ENCODE results near the gene DOK5.

The DOK5 gene

DNA sequence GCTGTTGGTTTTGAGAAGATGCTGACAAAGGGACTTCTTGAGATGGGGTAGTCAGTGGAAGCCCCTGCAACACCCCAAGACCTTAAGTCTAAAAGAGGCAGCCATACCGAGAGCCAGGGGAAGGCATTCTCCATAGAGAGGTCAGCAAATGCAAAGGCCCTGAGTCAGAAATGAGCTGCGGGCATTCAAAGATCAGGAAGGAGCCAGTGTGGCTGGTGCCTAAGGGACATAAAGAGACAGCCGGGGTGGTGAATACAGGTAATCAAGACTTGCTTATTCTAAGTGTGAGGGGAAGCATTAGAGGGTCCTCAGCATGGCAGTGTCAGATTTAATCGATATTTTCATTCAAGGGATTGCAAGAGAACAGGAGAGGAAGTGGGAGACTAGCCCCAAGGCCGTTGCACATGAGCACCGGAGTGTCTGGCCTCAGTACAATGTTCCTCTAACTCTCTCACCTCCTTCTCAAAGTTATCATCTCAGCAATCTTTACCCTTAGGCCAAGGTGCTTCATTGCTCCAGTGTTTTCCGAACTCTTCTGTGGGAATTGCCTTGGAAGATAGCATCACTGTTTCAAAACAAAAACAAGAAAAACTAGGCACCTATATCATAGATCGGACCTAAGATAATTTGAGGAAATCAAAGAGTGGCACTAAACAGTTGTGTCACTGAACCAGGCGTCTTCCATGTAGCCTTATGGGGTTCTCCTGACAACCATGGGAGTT, 173.2 kb downstream of the DOK5 start:
- DNase-seq (ENCODE audit: low spot score) = no peak

DNA sequence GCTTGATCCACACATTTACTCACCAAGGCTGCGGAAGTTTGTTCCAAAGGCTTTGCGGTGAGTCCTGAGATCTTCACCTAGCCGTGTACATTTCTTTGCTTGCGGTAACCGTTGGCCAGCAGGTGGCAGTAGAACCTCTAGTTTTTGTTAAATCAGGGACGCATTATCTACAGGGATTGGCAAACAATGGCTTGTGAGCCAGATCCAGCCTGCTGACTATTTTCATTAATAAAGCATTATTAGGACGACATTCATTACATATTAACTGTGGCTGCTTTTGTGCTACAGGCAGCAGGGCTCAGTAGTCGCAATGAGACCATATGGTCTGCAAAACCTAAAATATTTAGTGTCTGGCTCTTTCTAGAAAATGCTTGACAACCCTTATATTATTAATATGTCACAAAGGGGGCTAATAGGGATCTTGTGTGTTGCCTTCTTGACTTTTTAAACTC, 174.1 kb downstream of the DOK5 start:
- peak; percentile 65 for DNase-seq (ENCODE audit: low spot score)

DNA sequence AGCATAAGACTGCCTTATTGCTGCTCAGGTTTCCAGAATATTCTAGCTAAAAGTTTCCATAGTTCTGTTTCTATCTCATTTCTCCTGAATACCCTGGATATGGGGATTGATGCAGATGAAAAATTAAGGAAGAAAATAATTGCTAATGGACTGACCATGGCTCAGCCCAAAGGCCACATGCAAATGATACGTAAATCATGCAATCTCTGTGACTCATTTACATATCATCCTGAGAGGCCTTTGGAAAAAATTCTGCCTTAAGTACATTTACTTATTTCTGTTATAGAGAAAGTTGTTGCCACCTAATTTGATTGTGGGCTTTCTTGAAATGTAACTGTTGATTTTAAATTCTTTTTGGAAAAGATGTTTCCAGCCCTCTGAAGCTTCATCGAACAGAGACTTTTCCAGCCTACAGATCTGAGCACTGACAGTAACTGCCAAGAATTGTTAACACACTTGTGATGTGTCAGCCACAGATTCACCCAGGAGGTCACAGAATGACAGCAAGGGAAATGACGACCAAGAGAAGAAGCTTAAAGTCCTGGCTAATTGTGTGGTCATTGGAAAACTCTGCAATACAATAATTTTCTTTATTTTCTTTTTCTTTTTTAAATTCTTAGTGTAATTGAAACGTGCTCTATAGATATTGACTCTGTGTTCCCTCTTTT, 174.8 kb downstream of the DOK5 start:
- DNase-seq (ENCODE audit: low spot score) = no peak

DNA sequence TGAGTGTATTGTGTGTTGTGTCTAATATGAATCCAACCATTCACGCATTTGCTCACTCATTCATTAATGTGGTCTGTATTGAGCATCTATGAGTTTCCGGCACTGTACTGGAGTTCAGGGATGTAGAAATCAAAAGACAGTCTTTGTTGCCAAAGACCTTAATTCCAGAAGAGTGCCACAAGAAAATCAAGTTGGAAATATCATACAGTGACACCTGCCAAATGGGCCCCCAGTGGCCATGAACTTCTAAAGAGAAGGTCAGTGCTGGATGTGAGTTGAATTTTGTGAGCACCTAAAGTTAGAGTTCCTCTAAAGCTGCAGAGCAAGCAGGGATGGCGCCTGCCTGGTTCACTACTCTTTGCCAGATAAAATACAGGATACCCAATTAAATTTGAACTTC, 175.9 kb downstream of the DOK5 start:
- no peak for DNase-seq (ENCODE audit: low spot score)

DNA sequence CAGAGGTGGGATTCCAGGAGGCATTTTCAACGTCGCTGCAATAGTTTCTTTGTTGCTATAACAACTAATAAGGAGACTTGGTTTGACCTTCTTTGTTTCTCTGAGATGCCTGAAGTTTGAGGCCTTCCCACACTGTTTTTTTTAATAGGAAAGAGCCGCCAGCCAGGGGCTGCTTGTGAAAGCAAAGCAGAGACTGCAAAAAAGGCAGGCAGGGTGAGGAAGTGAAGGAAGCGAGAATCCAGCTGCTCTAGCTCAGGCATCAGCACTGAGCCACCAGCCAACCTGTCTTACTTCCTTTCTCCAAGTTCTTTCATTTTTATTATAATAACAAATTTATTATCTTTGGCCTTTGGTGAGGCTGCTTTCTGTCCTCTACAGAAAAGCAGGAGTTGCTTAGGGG, 179.1 kb downstream of the DOK5 start:
- no peak for DNase-seq (ENCODE audit: low spot score)

DNA sequence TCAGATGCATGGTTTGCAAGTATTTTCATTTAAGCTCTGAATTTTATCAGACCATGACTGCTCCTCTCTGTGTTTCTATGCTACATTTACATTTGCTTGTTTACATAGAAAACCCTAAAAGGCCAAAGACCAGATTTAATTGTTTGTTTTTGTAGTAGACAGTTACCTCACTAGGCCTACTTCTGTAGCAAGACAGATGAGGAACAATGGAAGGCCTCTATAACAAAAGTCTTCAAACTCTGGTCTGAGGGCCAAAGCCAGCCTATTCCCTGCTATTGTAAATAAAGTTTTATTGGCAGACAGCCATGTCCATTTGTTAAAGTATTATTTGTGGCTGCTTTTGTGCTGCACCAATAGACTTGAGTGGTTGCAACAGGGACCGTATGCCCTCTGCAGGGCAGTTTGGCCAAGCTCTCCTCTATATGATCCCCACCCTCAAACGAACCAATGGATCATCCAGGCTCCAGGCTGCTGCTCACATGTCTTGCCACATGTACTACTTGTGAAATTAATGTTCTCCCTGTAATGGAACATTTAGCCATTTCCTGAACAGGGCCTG, 182.0 kb downstream of the DOK5 start:
- no peak for DNase-seq (ENCODE audit: low spot score)

DNA sequence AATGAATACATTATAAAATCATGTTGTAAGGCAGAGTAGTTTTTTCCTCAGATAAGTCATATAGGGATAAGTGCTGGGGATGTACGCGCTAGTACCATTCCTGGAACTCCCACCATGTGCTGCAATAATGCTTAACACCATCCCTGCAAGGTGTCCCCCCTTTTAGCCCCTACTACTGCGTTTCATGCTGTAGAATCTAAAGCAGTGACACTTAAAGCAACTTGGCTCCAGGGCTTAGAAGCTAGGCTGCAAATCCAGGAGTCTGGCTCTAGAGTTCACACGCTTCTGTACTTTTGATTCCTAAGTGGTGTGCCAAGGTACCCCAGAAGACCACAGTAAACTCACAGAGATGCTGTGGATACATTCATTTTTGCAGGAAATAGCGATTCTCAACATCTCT, 183.1 kb downstream of the DOK5 start:
- no peak for DNase-seq (ENCODE audit: low spot score)

DNA sequence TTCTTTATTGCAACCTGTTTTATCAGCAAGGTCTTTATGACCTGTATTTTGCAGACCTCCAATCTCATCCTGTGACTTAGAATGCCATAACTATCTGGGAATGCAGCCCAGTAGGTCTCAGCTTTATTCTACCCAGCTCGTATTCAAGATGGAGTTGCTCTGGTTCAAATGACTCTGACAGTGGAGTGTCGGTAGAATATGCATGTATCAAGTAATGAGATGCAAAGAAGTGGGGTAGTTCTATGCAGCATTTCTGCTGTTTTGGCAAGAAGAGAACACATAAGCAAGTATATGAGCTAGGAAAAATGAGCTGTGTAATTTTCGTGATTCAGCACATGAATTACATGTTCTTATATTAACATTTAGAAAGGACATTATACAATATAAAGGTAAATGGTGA, 185.9 kb downstream of the DOK5 start:
- no peak for DNase-seq (ENCODE audit: low spot score)

DNA sequence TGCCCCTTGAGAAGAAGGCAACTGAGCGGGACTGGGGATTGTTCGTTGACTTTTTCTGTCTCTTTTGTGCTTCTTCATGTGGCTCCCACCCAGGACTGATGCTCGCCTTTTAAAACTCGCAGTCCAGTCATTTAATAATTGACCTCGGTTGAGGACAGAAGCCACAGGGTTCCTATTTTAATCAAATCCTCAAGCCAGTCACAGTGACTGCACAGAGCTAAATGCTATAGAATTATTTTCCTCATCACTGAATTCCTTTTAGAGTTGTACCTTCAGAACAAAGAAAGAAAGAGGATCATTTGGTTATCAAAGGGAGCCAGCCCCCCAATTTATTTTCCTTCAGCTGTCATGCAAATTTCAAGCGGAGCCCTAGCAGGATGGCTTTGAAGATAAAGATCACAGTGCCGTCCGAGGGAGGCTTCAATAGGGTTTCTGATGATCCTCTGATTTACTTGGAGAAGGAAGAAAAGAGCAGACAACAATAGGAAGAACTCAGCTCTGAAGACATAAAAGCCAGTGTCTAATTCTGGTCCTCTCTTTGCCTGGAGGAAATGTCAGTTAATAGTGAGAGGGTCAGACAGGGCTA, 186.6 kb downstream of the DOK5 start:
- DNase-seq (ENCODE audit: low spot score) = no peak

DNA sequence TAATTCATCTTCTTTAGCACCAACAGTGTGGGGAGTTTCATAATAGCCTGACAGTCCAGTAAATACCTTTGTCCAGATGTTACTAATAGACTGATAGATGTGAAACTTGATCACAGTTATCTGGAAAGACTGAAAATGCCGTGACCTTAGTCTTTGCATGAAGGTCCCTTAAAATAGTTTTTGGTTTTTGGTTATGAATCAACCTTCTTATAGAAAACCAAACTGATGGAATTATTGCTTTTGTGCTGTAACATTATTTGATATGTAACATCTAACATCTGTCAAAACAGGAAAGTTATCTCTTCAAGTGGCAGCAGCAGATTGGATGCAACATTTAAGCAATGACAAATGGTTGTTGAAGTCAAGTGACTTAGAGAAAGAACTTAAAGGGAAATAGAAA, 190.4 kb downstream of the DOK5 start:
- no peak for DNase-seq (ENCODE audit: low spot score)

DNA sequence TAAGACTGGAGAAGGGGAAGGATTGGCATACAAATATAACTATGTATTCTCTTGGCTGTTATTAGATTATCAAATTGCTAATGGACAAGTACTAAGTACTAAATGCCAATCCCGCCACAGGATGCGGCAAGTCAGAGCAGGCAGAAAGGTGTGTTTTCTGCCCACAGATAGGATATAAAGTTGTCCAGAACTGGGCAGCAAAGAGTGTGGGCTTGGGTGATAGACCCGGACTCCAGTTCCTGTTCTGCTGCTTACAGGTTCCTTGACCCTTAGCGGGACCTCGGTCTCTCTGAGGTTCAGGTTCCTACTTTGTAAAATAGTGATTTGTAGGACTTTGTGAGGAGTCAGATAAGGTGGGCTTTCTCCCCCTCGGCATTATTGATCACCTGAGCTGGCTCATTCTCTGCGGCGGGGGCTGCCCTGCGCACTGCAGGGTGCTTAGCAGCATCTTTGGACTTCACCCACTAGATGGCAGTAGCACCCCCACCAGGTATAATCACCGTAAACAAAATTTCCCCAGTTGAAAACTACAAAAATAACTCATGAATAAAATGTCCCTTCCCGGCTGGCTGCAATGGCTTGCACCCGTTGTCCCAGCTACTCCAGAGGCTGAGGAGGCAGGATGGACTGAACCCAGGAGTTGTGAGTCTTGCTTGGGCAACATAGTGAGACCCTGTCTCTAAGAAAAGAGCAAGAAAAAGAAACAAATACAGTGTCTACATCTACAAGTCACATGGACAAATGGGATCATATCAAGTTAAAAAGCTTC, 193.1 kb downstream of the DOK5 start:
- DNase-seq (ENCODE audit: low spot score) = no peak

DNA sequence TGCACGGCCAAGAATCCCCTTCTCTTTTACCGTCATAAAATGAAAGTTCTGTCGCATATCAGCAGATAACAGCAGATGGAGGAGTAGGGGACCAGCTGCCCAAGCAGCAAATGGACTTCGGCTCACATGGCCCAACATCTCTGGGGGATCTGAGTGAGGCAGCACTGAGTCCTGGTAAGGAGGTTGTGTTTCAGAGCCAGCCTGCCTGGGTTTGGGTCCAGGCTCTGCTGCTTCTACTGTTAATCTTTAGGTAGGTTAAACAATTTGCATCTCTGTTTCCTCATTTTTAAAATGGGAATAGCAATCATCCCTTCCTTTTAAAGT, 193.6 kb downstream of the DOK5 start:
- no peak for DNase-seq (ENCODE audit: low spot score)

DNA sequence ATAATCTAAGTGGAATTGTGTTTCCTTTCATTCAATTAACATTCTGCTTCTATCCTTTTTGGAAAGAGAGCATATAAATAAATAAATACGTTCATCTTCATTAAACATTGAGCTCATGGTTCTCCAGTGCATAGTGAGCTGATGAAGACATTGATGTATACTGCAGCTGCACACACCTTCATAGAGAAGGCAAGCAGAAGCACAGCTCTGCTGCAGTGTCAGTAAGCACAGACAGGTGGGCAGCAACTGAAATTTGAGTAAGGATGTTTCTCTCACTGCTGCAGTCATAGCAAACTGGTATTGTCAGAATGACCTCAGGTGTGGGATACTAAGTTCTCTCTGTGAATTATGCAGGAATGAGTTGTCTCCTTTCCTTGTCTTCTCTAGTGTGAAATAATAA, 202.9 kb downstream of the DOK5 start:
- DNase-seq (ENCODE audit: low spot score) = no peak

DNA sequence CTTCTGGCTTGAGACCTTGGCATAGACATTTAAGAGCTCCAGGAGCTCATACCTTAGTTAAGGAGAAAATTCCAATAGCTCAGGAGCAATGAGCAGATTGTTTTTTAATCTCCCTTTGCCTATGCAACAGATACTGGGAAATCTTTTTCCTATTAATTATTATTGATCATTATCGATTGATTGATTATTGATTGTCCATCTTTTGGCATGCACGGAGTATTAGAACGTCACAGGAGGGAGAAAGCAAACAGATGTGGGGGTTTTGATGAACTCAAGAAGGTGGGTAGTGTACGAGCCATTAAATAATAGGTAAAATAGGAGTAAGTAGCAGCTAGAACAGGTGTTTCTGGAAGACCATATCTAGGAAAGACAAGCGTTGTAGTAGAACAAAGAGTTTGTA, 205.0 kb downstream of the DOK5 start:
- DNase-seq (ENCODE audit: low spot score) = no peak

DNA sequence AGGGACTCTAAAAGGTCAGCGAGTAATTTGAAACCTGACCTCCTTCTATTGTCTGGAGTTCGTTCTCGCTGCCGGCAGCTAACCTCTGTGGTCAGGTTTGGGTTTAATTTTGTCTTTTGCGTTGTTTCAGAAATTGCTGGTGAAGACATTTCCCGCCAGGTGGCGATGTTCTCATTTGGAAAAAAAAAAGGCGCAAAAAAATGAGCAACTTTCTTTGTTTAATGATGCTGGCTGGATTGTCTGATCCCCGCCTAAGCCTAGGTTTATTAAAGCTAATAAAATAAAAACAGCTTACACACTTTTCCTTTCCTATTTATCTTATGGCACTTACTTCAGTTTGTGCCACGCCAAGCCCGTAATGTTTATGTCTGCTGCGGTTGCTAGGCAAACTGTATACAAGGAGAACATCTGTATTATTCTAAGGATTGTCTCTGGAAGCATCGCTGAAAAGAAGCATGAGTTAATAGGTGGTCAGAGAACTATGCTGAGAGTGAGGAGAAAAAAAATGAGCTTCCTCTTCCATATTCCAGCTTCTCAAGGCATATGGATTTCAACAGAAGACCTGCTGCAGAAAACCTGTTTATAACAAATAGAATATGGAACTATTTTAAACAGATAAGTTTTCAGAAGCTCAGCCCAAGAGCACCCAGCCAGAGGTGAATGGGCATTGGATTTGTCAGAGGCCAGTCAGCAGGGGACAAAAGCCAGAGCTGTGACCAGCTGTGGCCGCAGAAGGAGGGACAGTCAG, 205.7 kb downstream of the DOK5 start:
- peak; percentile 8 for DNase-seq (ENCODE audit: low spot score)

DNA sequence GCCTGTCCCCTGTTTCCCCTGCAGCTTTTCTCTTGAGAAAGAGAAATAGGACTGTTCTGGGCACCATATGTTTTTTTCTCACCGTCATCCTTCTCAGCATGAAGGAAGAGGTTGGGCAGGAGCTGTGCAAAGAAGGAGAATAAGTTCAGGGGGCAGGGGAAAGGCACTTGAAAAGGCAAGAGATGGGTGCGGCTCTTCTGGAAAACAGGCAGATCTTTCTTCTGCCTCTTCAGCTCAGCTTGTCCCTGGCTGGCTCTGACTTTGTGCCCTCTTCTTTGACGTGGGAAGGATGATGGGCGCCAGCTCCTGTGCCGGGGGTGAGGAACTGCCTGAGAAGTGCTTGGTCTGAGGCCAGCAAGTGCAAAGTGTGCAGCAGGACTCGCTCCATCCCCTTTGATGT, 206.5 kb downstream of the DOK5 start:
- DNase-seq (ENCODE audit: low spot score) = no peak

DNA sequence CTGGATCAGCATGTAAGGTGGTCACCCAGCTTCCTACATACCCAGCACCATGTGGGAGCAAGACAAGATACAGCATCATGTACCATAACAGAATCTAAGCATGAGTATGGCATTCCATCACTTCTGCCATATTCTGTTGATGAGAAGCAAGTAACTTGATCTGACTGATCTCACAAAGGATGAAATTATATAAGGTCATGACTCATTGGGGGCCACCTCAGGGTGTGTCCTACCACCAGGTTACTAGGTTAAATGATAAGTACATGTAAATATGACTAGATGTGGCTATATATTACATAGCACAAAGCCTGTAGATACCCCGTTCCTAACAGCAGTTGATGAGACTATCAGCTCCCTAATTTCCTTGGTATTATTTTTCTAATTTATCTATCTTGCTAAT, 213.1 kb downstream of the DOK5 start:
- no peak for DNase-seq (ENCODE audit: low spot score)

DNA sequence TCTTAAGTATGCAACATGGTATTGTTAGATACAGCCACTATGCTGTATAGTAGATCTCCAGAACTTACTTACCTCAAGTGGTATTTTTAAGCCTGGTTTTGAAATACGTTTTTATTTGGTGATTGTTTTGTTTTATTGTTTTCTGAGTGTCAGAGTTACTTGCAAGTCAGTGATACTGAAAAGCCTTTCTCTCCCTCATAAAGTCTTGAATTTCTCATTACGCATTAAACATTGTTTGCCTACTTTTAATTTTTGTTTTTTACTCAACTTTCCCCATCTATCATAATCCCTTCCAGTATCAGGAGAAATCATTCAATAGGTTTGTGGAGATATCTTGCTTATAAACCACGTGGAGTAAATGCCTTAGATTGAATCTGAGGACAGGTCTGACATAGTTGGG, 214.9 kb downstream of the DOK5 start:
- no peak for DNase-seq (ENCODE audit: low spot score)

DNA sequence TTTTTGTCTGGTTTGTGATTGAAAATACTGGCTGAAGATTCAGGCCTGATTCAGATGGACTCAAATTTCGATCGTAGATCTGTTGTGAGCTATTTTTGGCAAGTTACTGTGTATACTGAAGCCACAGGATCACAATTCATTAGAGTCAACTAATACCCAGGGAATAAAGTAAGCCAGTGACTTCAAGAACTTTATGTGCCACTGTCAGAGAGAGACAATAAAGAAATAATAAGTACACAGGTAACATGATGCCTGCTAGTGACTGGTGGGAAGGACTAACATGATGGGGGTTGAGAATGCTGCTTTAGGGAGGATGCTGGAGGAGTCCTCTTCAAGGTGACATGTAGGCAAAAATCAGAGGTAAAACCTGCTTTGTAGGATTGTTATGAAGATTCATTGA, 215.9 kb downstream of the DOK5 start:
- no peak for DNase-seq (ENCODE audit: low spot score)

DNA sequence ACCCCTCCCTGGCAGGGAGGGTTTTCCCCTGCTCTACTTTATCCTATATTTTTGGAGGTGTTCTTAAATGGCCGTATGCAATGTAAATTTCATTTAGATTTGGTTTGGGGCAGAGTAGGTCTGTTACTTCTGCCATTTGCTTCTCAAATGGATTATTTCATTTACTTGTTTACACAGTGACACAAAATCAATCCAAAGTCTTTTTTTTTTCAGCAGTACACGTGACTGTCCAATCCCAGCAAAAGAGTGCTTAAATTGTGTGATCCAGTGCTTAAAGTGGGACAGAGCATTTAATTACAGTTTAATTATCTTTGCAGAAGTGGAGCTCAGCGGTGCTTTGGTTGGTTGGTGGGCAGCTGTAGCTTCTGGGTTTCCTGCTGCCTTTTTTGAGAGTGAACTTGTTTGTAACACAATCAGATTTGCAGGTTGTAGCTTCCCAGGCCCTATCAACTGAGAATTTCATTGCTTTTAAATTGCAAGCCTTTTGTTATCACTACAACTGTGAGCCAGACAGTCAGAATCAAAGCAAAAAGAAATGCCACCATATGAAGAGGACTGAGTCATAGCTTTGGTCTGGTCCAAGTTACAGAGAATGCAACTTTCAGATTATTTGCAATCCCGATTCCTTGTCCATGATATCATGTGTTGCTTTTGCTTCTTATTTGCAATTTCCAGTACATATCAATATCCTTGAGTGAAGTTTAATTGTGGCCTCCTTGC, 216.9 kb downstream of the DOK5 start:
- DNase-seq (ENCODE audit: low spot score) = no peak

DNA sequence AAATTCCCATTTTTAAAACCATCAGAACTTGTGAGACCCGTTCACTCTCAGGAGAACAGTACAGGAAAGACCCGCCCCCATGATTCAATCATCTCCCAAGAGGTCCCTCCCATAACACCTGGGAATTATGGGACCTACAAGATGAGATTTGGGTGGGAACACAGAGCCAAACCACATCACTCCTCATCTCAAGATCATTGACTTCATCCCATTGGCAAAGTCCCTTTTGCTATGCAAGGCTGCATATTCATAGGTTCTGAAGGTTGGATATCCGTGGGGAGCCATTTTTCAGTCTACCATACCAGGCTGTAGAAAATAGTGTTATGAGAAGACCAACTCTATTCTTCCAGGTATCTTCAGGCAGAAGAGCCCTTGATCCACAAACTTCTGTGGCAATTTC, 219.1 kb downstream of the DOK5 start:
- no peak for DNase-seq (ENCODE audit: low spot score)
